SH-SY5Y (cell line): ENCODE measurements around the gene EPHA6.

Experiments used
- GATA2 ChIP-seq: IDR thresholded peaks from 2 replicates; pipeline ENCODE4 v1.6.1; 2011; ENCODE audit warnings: mild to moderate bottlenecking, low read depth, low read length
- GATA3 ChIP-seq: IDR thresholded peaks from 2 replicates; pipeline ENCODE4 v1.6.1; 2011; ENCODE audit warnings: low read depth, mild to moderate bottlenecking, low read length, moderate library complexity

DNA sequence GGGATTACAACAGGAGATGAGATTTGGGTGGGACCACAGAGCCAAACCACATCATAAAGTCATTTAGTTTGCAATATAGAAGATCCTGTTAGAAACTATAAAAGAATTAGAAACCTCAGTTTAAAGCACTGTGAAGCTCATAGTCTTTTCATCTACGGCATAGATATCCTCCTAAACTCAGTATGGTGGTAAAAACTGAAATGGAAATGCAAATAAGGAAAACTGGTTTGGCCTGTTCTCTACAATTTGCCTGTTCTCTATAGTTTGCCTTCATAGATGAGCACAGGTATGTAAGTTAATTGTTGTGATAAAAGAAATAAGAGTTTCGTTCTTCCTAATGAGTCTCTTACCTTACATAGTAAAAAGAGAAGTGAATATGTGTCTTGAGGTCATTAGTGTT, 618.5 kb downstream of the EPHA6 start:
- TF ChIP-seq GATA3 (no peak), GATA2 (no peak)
